Breast epithelium (tissue), 4 donors: ENCODE results near the gene FLII. TPM values are rescaled to one million over a fixed set of nuclear protein-coding genes. Genes with fewer than 3 reads are reported as not detected.
"Not testable (repeated sequence)": the region's sequence is repeated elsewhere in the genome, so short reads cannot be mapped to it uniquely, and the experiment has no call there.

Source experiments
- DNase-seq, 2 donors: peaks; one replicate each; pipeline ENCODE4 v3.0.0-alpha.2; 2019; ENCODE audit warnings: low spot score in 2 of 2
- H3K27ac ChIP-seq, 2 donors: fragments of 200-600 bp; sonication (generic) in 1 of 2; one replicate each; pipeline ENCODE4 v1.5.1; 2016 to 2019; ENCODE audit warnings: mild to moderate bottlenecking in 1 of 2
- H3K27me3 ChIP-seq, 2 donors: fragments of 200-600 bp; sonication (generic) in 1 of 2; one replicate each; pipeline versions ENCODE4 v1.5.1 to v1.6.0; 2017 to 2019; ENCODE audit warnings: control low read depth in 1 of 2, mild to moderate bottlenecking in 1 of 2
- H3K36me3 ChIP-seq: fragments of 200-600 bp; one replicate; pipeline ENCODE4 v1.5.1; 2019
- H3K4me1 ChIP-seq, 2 donors: fragments of 200-600 bp; sonication (generic); one replicate each; pipeline ENCODE4 v1.5.1; 2016 to 2019; ENCODE audit warnings: control low read depth in 1 of 2
- H3K4me3 ChIP-seq, 3 donors: fragments of 200-600 bp; sonication (generic); 1 replicate in 2 of 3; 2 replicates in 1 of 3; pipeline ENCODE4 v1.5.1; 2016 to 2019; ENCODE audit warnings: mild to moderate bottlenecking in 3 of 3, moderate library complexity in 2 of 3
- H3K9me3 ChIP-seq, 2 donors: fragments of 200-600 bp; sonication (generic) in 1 of 2; one replicate each; pipeline ENCODE4 v1.5.1; 2016 to 2019; ENCODE audit warnings: control low read depth in 1 of 2
- CTCF ChIP-seq, 3 donors: fragments of 450-650 bp; IDR thresholded peaks; one replicate each; pipeline ENCODE4 v1.5.1; 2016 to 2017; ENCODE audit warnings: antibody characterized with exemption in 3 of 3, mild to moderate bottlenecking in 3 of 3, moderate library complexity in 3 of 3
- POLR2A ChIP-seq: fragments of 450-650 bp; IDR thresholded peaks from one replicate; pipeline ENCODE4 v1.6.1; 2016; ENCODE audit warnings: antibody characterized with exemption, mild to moderate bottlenecking, moderate library complexity
- POLR2AphosphoS5 ChIP-seq, 3 donors: sonication (generic); formaldehyde crosslinking; IDR thresholded peaks; one replicate each; pipeline ENCODE4 v1.6.1; 2017; ENCODE audit warnings: antibody characterized with exemption in 3 of 3
- intact Hi-C: fragments of 100-400 bp; cut with DNase I; formaldehyde crosslinking; loops from one replicate; pipeline ENCODE4 v1.15.1; 2023; ENCODE audit warnings: low total_unique reads
- total RNA-seq, 3 donors: library from RNA; depleted of rRNA; stranded (reverse); fragments of >200 nt; gene quantifications; one replicate each; pipeline ENCODE4 v1.1.0, GENCODE V29; 2016

The FLII gene
- total RNA-seq, 3 donors from 2014 or later = 235 to 298 (median 293) TPM

- no peak for DNase-seq
- intact Hi-C loops = no loop called here
- H3K27ac ChIP-seq = peak overlapping the region; percentile 77 to 94
- no peaks in the 10 kb centered on the region for H3K27me3 ChIP-seq
- H3K4me3 ChIP-seq = peak overlapping the region in 1 of 3 donors; percentile 86
- H3K36me3 ChIP-seq = no peaks in the 10 kb centered on the region
- TF ChIP-seq POLR2A = no peak
- TF ChIP-seq CTCF (IDR thresholded peaks at IDR 0.05) = no peak
- peaks cover 0 to 3% of the 10 kb centered on the region in 2 donors for H3K4me1 ChIP-seq
- no peaks in the 10 kb centered on the region for H3K9me3 ChIP-seq
Observed at GRCh38 chr17:18224053-18224386, 34.5 kb downstream of the FLII start.

GRCh38 chr17:18218756-18219415 is 39.7 kb downstream of the FLII start:
- no peaks in the 10 kb centered on the region for H3K27me3 ChIP-seq
- no peak for DNase-seq
- intact Hi-C loops = no loop called here
- TF ChIP-seq POLR2AphosphoS5 (IDR thresholded peaks at IDR 0.05) (no peak), POLR2A (no peak), CTCF (IDR thresholded peaks at IDR 0.05) (no peak)
- no peaks in the 10 kb centered on the region for H3K4me1 ChIP-seq
- H3K9me3 ChIP-seq = no peaks in the 10 kb centered on the region
- no peak overlapping the region for H3K4me3 ChIP-seq
- H3K27ac ChIP-seq = peak overlapping the region in 1 of 2 donors; percentile 48
- no peaks in the 10 kb centered on the region for H3K36me3 ChIP-seq

- Histone ChIP-seq H3K4me3 (no peak overlapping the region), H3K4me1 (no peaks in the 10 kb centered on the region), H3K9me3 (no peaks in the 10 kb centered on the region), H3K27ac (no peak overlapping the region), H3K36me3 (no peaks in the 10 kb centered on the region), H3K27me3 (no peaks in the 10 kb centered on the region)
- intact Hi-C loops = no loop called here
- peak; percentile 61 to 80 for DNase-seq
- TF ChIP-seq CTCF (IDR thresholded peaks at IDR 0.05) (peak; percentile 71 to 82 (median 79)), POLR2A (no peak)
Observed at GRCh38 chr17:18217412-18218015, 41.0 kb downstream of the FLII start.

GRCh38 chr17:18216906-18217305 is 41.6 kb downstream of the FLII start:
- intact Hi-C loops, H3K36me3 ChIP-seq, H3K27ac ChIP-seq, H3K4me3 ChIP-seq, DNase-seq, H3K9me3 ChIP-seq, H3K27me3 ChIP-seq, H3K4me1 ChIP-seq: not testable (repeated sequence)

- intact Hi-C loops = no loop called here
- H3K27ac ChIP-seq = no peak overlapping the region
- peaks cover 3% of the 10 kb centered on the region for H3K36me3 ChIP-seq
- no peak for TF ChIP-seq CTCF (IDR thresholded peaks at IDR 0.05)
- H3K4me3 ChIP-seq = no peak overlapping the region
- no peaks in the 10 kb centered on the region for H3K27me3 ChIP-seq
- no peak for DNase-seq
- H3K9me3 ChIP-seq = no peaks in the 10 kb centered on the region
- no peaks in the 10 kb centered on the region for H3K4me1 ChIP-seq
Observed at GRCh38 chr17:18213666-18214270, 44.8 kb downstream of the FLII start.
